MM.1S (cell line): ENCODE data around the gene PKP4.

Source experiments
- DNase-seq: peaks from one replicate; pipeline ENCODE4 v3.0.0-alpha.2; 2015
- H2AFZ ChIP-seq: fragments of 300-600 bp; sonication (generic); 2 replicates; pipeline ENCODE4 v1.6.0; 2016; ENCODE audit warnings: antibody characterized with exemption, low read length
- H3F3A ChIP-seq: fragments of 300-600 bp; sonication (generic); 2 replicates; pipeline ENCODE4 v1.6.1; 2016; ENCODE audit warnings: mild to moderate bottlenecking, antibody characterized with exemption, low read length, moderate library complexity, mixed read lengths; ENCODE audit not compliant: insufficient read depth
- H3K27ac ChIP-seq: fragments of 300-600 bp; sonication (generic); 2 replicates; pipeline ENCODE4 v1.5.1; 2016; ENCODE audit warnings: mild to moderate bottlenecking, low read length
- H3K27me3 ChIP-seq: fragments of 300-600 bp; sonication (generic); replicated peaks from 2 replicates; pipeline ENCODE4 v1.6.0; 2016; ENCODE audit warnings: low read length; ENCODE audit not compliant: insufficient read depth
- H3K36me3 ChIP-seq: fragments of 300-600 bp; sonication (generic); replicated peaks from 2 replicates; pipeline ENCODE4 v1.6.1; 2016; ENCODE audit warnings: mild to moderate bottlenecking, low read length, mixed read lengths; ENCODE audit not compliant: insufficient read depth
- H3K4me1 ChIP-seq: fragments of 300-600 bp; sonication (generic); 2 replicates; pipeline ENCODE4 v1.6.1; 2016; ENCODE audit warnings: low read length, mixed read lengths
- H3K4me2 ChIP-seq: fragments of 300-600 bp; sonication (generic); 2 replicates; pipeline ENCODE4 v1.6.0; 2016; ENCODE audit warnings: low read depth, low read length
- H3K4me3 ChIP-seq: fragments of 300-600 bp; sonication (generic); 2 replicates; pipeline ENCODE4 v1.5.1; 2016; ENCODE audit warnings: low read length, mixed read lengths
- H3K79me2 ChIP-seq: fragments of 300-600 bp; sonication (generic); 2 replicates; pipeline ENCODE4 v1.6.1; 2016; ENCODE audit warnings: mixed run types, low read length, mixed read lengths
- H3K9ac ChIP-seq: fragments of 300-600 bp; sonication (generic); 2 replicates; pipeline ENCODE4 v1.6.1; 2016; ENCODE audit warnings: low read length, mixed read lengths
- H3K9me2 ChIP-seq: fragments of 300-600 bp; sonication (generic); replicated peaks from 2 replicates; pipeline ENCODE4 v1.6.1; 2016; ENCODE audit warnings: mild to moderate bottlenecking, low read length, mixed read lengths; ENCODE audit not compliant: insufficient read depth
- H3K9me3 ChIP-seq: fragments of 300-600 bp; sonication (generic); replicated peaks from 2 replicates; pipeline ENCODE4 v1.6.1; 2016; ENCODE audit warnings: mild to moderate bottlenecking, low read length, mixed read lengths; ENCODE audit not compliant: insufficient read depth
- H4K20me1 ChIP-seq: fragments of 300-600 bp; sonication (generic); 2 replicates; pipeline ENCODE4 v1.6.1; 2016; ENCODE audit warnings: mild to moderate bottlenecking, low read length, moderate library complexity, mixed read lengths; ENCODE audit not compliant: insufficient read depth
- CTCF ChIP-seq: fragments of 300-600 bp; sonication (generic); IDR thresholded peaks from 2 replicates; pipeline ENCODE4 v1.5.1; 2016; ENCODE audit warnings: antibody characterized with exemption, low read length, mixed read lengths
- EZH2 ChIP-seq: fragments of 300-600 bp; sonication (generic); optimal IDR thresholded peaks from 2 replicates; pipeline ENCODE3; 2017; ENCODE audit warnings: low read depth, mild to moderate bottlenecking, antibody characterized with exemption, low read length, mixed read lengths
- EZH2phosphoT487 ChIP-seq: fragments of 300-600 bp; sonication (generic); IDR thresholded peaks from 2 replicates; pipeline ENCODE4 v1.6.1; 2018; ENCODE audit warnings: antibody characterized with exemption, low read length

Gene PKP4

GRCh38 chr2:158729873-158730620 is 273.3 kb downstream of the PKP4 start:
- Histone ChIP-seq H3K36me3 (no peaks in the 10 kb centered on the region), H4K20me1 (no peaks in the 10 kb centered on the region), H3K4me2 (no peak overlapping the region), H3K4me3 (no peak overlapping the region), H3K9me3 (no peaks in the 10 kb centered on the region), H3F3A (no peaks in the 10 kb centered on the region), H3K9ac (no peak overlapping the region), H3K27me3 (no peaks in the 10 kb centered on the region), H3K9me2 (no peaks in the 10 kb centered on the region), H3K27ac (no peak overlapping the region), H3K79me2 (no peaks in the 10 kb centered on the region), H3K4me1 (no peaks in the 10 kb centered on the region), H2AFZ (no peak overlapping the region)
- no peak for DNase-seq
- no peak for TF ChIP-seq CTCF
- no peak for TF ChIP-seq EZH2phosphoT487
- no peak for TF ChIP-seq EZH2

- no peak overlapping the region for H2AFZ ChIP-seq
- no peak for DNase-seq
- no peaks in the 10 kb centered on the region for H3K27me3 ChIP-seq
- H4K20me1 ChIP-seq = no peaks in the 10 kb centered on the region
- H3K4me2 ChIP-seq = no peak overlapping the region
- no peak overlapping the region for H3K4me3 ChIP-seq
- TF ChIP-seq CTCF = no peak
- TF ChIP-seq EZH2phosphoT487 = no peak
- TF ChIP-seq EZH2 = no peak
- no peak overlapping the region for H3K27ac ChIP-seq
- no peaks in the 10 kb centered on the region for H3K79me2 ChIP-seq
- H3K9me2 ChIP-seq = no peaks in the 10 kb centered on the region
- H3K9ac ChIP-seq = no peak overlapping the region
- H3F3A ChIP-seq = no peaks in the 10 kb centered on the region
- H3K4me1 ChIP-seq = no peaks in the 10 kb centered on the region
- no peaks in the 10 kb centered on the region for H3K36me3 ChIP-seq
- H3K9me3 ChIP-seq = no peaks in the 10 kb centered on the region
Measured at GRCh38 chr2:158730621-158731140, 273.9 kb downstream of the PKP4 start.

GRCh38 chr2:158731386-158731785 is 274.6 kb downstream of the PKP4 start:
- Histone ChIP-seq H3F3A (no peaks in the 10 kb centered on the region), H3K27me3 (no peaks in the 10 kb centered on the region), H3K9me2 (no peaks in the 10 kb centered on the region), H3K4me2 (no peak overlapping the region), H3K27ac (no peak overlapping the region), H3K4me3 (no peak overlapping the region), H4K20me1 (no peaks in the 10 kb centered on the region), H2AFZ (no peak overlapping the region), H3K9ac (no peak overlapping the region), H3K79me2 (no peaks in the 10 kb centered on the region), H3K9me3 (no peaks in the 10 kb centered on the region), H3K36me3 (no peaks in the 10 kb centered on the region), H3K4me1 (no peaks in the 10 kb centered on the region)
- TF ChIP-seq CTCF (no peak), EZH2 (no peak), EZH2phosphoT487 (no peak)
- no peak for DNase-seq
